Hepatocyte (in vitro differentiated cells): Measurements from ENCODE around the gene KNCN. TPM values are rescaled to one million over a fixed set of nuclear protein-coding genes. Genes with fewer than 3 reads are reported as not detected.

ENCODE experiments used
- DNase-seq: peaks from one replicate; pipeline ENCODE4 v3.0.0-alpha.2; 2016; ENCODE audit warnings: low spot score
- H2AFZ ChIP-seq: fragments of 200-600 bp; sonication (generic); 2 replicates; pipeline ENCODE4 v1.6.0; 2016; ENCODE audit warnings: antibody characterized with exemption, mild to moderate bottlenecking
- H3K27ac ChIP-seq: fragments of 200-600 bp; sonication (generic); 2 replicates; pipeline ENCODE4 v1.5.1; 2016; ENCODE audit warnings: mild to moderate bottlenecking
- H3K27me3 ChIP-seq: fragments of 200-600 bp; sonication (generic); 2 replicates; pipeline ENCODE4 v1.6.1; 2016
- H3K36me3 ChIP-seq: fragments of 200-600 bp; sonication (generic); replicated peaks from 2 replicates; pipeline ENCODE4 v1.5.1; 2016; ENCODE audit warnings: low read depth; ENCODE audit not compliant: insufficient read depth
- H3K4me1 ChIP-seq: fragments of 200-600 bp; sonication (generic); 2 replicates; pipeline ENCODE4 v1.5.1; 2016; ENCODE audit warnings: mild to moderate bottlenecking, moderate library complexity; ENCODE audit not compliant: insufficient read depth
- H3K4me2 ChIP-seq: fragments of 200-600 bp; sonication (generic); 2 replicates; pipeline ENCODE4 v1.6.0; 2016
- H3K4me3 ChIP-seq: fragments of 200-600 bp; sonication (generic); 2 replicates; pipeline ENCODE4 v1.5.1; 2016; ENCODE audit warnings: mild to moderate bottlenecking
- H3K79me2 ChIP-seq: fragments of 200-600 bp; sonication (generic); 2 replicates; pipeline ENCODE4 v1.6.0; 2017; ENCODE audit warnings: mild to moderate bottlenecking
- H3K9me2 ChIP-seq: fragments of 200-600 bp; sonication (generic); replicated peaks from 2 replicates; pipeline ENCODE4 v1.6.0; 2017; ENCODE audit warnings: mild to moderate bottlenecking; ENCODE audit not compliant: insufficient read depth
- H3K9me3 ChIP-seq: fragments of 200-600 bp; sonication (generic); 2 replicates; pipeline ENCODE4 v1.5.1; 2016; ENCODE audit warnings: low read depth, mild to moderate bottlenecking
- H4K20me1 ChIP-seq: fragments of 200-600 bp; sonication (generic); 2 replicates; pipeline ENCODE4 v1.6.0; 2016; ENCODE audit warnings: mild to moderate bottlenecking; ENCODE audit not compliant: insufficient read depth, poor library complexity, severe bottlenecking
- EZH2 ChIP-seq: fragments of 200-600 bp; sonication (generic); IDR thresholded peaks from 2 replicates; pipeline ENCODE4 v1.6.1; 2016; ENCODE audit warnings: antibody characterized with exemption, mild to moderate bottlenecking, borderline replicate concordance
- EZH2phosphoT487 ChIP-seq: fragments of 200-600 bp; sonication (generic); IDR thresholded peaks from one replicate; pipeline ENCODE4 v1.6.1; 2018; ENCODE audit warnings: antibody characterized with exemption, mild to moderate bottlenecking, low read depth, moderate library complexity; ENCODE audit not compliant: unreplicated experiment, severe bottlenecking
- WGBS: methylation state at CpG from one replicate; pipeline ENCODE4 v1.1.6; 2016; ENCODE audit warnings: low lambda C conversion rate; ENCODE audit errors: missing lambda C conversion rate; 5-methylcytosine and 5-hydroxymethylcytosine counted together
- polyA plus RNA-seq: library from polyadenylated mRNA; unstranded; fragments of >200 nt; fragmentation: Nextera tagmentation; extraction: Ambion mirVana; gene quantifications from 2 replicates; pipeline ENCODE4 v1.2.1, GENCODE V29; 2016
- total RNA-seq: library from RNA; depleted of rRNA; stranded (reverse); fragments of >200 nt; gene quantifications from 2 replicates; pipeline ENCODE4 v1.2.3, GENCODE V29; 2014
- TF ChIP-seq, protein P1 (sequence below): fragments of 200-600 bp; sonication (generic); IDR thresholded peaks from 2 replicates; pipeline ENCODE4 v1.5.1; 2016; ENCODE audit warnings: antibody characterized with exemption, mild to moderate bottlenecking; ENCODE audit not compliant: poor library complexity

The KNCN gene
- total and polyA plus RNA-seq, 2 experiments from 2014 or later, result not detected

DNA sequence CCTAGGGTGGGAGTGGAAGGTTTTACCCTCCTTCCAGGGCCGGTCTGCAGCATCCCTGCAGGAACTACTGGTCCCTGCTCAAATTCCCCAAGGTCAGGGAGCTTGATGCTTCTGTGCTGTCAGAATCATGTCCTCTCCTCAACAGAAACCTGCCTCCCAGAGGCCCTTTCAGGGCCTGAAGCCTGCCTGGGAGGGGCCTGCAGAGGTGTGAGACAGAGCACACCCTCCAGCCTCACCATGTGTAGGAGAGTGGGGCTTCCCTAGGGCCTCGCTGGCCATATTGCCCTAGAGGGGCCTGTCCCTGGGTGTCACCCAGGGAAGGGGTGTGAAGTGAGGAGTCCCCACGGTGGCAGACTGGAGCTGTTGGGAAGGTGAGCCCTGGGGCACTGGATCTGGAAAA lies 21.1 kb downstream of the KNCN start:
- Histone ChIP-seq H3K4me1 (no peaks in the 10 kb centered on the region), H4K20me1 (no peaks in the 10 kb centered on the region), H2AFZ (no peak overlapping the region), H3K9me2 (no peaks in the 10 kb centered on the region), H3K79me2 (no peaks in the 10 kb centered on the region), H3K27me3 (peaks cover 60% of the 10 kb centered on the region), H3K4me2 (no peak overlapping the region), H3K4me3 (no peak overlapping the region), H3K9me3 (no peaks in the 10 kb centered on the region), H3K27ac (no peak overlapping the region), H3K36me3 (no peaks in the 10 kb centered on the region)
- no peak for DNase-seq
- TF ChIP-seq EZH2phosphoT487, result no peak
- TF ChIP-seq, protein P1, sequence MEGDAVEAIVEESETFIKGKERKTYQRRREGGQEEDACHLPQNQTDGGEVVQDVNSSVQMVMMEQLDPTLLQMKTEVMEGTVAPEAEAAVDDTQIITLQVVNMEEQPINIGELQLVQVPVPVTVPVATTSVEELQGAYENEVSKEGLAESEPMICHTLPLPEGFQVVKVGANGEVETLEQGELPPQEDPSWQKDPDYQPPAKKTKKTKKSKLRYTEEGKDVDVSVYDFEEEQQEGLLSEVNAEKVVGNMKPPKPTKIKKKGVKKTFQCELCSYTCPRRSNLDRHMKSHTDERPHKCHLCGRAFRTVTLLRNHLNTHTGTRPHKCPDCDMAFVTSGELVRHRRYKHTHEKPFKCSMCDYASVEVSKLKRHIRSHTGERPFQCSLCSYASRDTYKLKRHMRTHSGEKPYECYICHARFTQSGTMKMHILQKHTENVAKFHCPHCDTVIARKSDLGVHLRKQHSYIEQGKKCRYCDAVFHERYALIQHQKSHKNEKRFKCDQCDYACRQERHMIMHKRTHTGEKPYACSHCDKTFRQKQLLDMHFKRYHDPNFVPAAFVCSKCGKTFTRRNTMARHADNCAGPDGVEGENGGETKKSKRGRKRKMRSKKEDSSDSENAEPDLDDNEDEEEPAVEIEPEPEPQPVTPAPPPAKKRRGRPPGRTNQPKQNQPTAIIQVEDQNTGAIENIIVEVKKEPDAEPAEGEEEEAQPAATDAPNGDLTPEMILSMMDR, result no peak
- TF ChIP-seq EZH2, result no peak
- 60% methylated on average over 3 of the region's 3 CpGs for WGBS

DNA sequence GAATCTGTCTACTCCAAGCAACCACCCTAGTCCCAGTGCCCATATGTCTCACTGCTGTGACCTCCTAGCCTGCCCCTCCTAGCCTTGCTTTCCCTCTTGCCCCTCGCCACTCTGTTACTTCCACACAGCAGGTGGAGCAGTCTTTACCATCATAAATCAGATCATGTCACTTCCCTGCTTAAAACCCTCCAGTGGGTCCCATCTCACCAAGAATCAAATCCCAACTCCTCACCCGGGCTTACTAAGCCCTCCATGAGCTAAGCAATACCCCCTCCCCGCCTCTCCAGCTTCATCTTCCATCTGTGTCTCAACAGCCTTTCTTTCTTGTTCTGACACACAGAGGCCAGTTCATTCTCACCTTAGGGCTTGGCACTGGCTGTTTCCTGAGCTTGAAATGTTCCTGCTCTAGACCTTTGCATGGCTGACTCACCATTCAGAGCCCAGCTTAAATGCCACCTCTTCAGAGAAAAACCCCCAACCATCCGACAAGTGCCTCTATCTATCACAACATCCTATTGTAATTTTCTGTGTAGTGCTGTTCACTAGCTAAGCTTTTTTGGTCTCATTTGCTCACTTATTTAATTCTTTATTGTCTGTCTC lies 22.3 kb downstream of the KNCN start:
- Histone ChIP-seq H3K36me3 (no peaks in the 10 kb centered on the region), H2AFZ (no peak overlapping the region), H3K4me3 (no peak overlapping the region), H3K4me2 (no peak overlapping the region), H3K9me2 (no peaks in the 10 kb centered on the region), H3K27me3 (peaks cover 63% of the 10 kb centered on the region), H3K4me1 (no peaks in the 10 kb centered on the region), H4K20me1 (no peaks in the 10 kb centered on the region), H3K27ac (no peak overlapping the region), H3K9me3 (no peaks in the 10 kb centered on the region), H3K79me2 (no peaks in the 10 kb centered on the region)
- TF ChIP-seq EZH2phosphoT487 (no peak), EZH2 (no peak)
- TF ChIP-seq, protein P1, result no peak
- WGBS, result 72% methylated on average over 4 of the region's 4 CpGs
- no peak for DNase-seq

DNA sequence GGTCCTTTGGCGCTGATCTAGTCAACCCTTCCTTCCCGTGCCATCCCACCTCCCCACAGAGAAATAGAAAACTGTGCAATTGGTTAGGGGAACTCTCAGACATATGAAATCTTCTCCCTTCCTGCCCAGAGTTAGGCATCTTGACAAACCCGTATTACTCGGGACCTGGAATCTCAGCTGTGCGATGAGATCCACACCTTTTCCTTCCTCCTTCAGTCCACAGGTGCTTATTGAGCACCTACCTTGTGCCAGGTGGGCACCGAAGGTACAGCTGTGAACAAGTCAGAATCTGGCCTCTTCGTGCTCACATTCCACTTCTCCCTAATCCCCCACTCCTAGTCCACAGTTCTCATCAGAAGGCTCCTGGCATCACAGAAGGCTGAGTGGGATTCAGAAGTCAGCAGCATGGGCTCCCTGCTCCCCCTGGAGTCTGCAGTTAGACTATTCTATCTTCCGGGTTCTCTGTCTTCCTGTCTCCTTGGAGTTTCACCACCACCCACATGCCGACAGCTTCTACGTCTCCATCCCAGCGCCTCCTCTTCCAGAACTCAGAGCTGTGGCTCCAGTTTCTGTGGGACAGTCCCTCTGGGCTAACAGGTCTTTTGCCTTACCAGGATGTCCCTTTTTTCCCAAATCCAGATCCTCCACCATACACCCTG lies 23.0 kb downstream of the KNCN start:
- no peaks in the 10 kb centered on the region for H3K79me2 ChIP-seq
- DNase-seq, result no peak
- H3K9me2 ChIP-seq, result no peaks in the 10 kb centered on the region
- H2AFZ ChIP-seq, result no peak overlapping the region
- H4K20me1 ChIP-seq, result no peaks in the 10 kb centered on the region
- H3K36me3 ChIP-seq, result no peaks in the 10 kb centered on the region
- no peak overlapping the region for H3K4me2 ChIP-seq
- TF ChIP-seq EZH2phosphoT487, result no peak
- no peak for TF ChIP-seq EZH2
- H3K4me3 ChIP-seq, result no peak overlapping the region
- no peaks in the 10 kb centered on the region for H3K4me1 ChIP-seq
- no peak overlapping the region for H3K27ac ChIP-seq
- no peaks in the 10 kb centered on the region for H3K9me3 ChIP-seq
- H3K27me3 ChIP-seq, result peaks cover 59% of the 10 kb centered on the region
- 45% methylated on average over 11 of the region's 11 CpGs for WGBS

DNA sequence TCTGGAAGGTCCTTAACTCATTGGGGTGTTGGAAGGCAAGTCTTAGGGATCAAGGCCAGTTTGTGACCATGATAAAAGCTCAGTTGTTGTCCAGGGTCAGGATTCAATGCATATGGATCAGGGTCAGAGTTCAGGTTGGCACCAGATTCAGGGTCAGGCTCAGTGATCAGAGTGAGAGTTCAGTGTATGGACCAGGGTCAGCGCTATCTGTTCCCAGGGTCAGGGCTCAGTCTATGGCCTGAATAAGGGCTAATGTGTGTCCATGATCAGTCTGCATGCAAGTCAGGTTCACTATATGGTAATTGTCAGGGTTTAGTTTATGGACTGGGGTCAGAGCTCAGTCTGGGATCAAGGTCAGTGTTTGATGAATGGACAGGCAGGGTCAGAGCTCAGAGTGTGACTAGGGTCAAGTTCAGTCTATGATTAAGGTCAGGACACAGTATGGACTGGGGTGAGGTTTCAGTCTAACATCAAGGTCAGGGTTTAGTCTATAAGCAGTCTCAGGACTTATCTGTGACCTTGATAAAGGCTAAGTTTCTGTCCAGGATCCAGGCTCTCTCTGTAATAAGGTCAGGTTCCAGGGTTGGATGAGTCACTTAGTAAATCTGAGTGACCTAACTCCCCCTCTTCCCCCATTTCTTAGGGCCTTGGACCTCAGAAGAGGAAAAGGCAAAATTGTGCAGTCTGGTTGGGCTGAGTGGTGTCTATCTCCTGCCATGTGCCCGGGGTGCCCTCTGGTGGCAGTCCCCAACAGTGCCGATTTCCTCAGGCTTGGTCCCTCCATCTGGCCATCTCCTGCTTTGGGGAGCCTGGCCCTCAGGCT lies 23.8 kb downstream of the KNCN start:
- peaks cover 58% of the 10 kb centered on the region for H3K27me3 ChIP-seq
- H3K9me3 ChIP-seq, result no peaks in the 10 kb centered on the region
- no peak overlapping the region for H3K4me2 ChIP-seq
- H2AFZ ChIP-seq, result no peak overlapping the region
- H3K79me2 ChIP-seq, result no peaks in the 10 kb centered on the region
- no peak overlapping the region for H3K27ac ChIP-seq
- WGBS, result 26% methylated on average over 3 of the region's 3 CpGs
- H3K36me3 ChIP-seq, result no peaks in the 10 kb centered on the region
- peaks cover 4% of the 10 kb centered on the region for H3K4me1 ChIP-seq
- no peak overlapping the region for H3K4me3 ChIP-seq
- peak; percentile 86 for DNase-seq
- TF ChIP-seq, protein P1, result peak; percentile 79
- no peak for TF ChIP-seq EZH2phosphoT487
- H4K20me1 ChIP-seq, result no peaks in the 10 kb centered on the region
- no peaks in the 10 kb centered on the region for H3K9me2 ChIP-seq
